Inferior parietal cortex (tissue), 1 donor: ENCODE data around the gene TEPSIN.

Experiments used
- DNase-seq: peaks from one replicate; pipeline ENCODE4 v3.0.0-alpha.2; 2016; ENCODE audit errors: extremely low spot score

TEPSIN gene

GRCh38 chr17:81183807-81184206 is 55.0 kb downstream of the TEPSIN start:
- no peak for DNase-seq

- no peak for DNase-seq
Measured at GRCh38 chr17:81183316-81183715, 55.5 kb downstream of the TEPSIN start.

- no peak for DNase-seq
Measured at GRCh38 chr17:81182596-81182995, 56.3 kb downstream of the TEPSIN start.

- DNase-seq: no peak
Measured at GRCh38 chr17:81181811-81182185, 57.1 kb downstream of the TEPSIN start.

- DNase-seq: no peak
Measured at GRCh38 chr17:81180836-81181810, 57.7 kb downstream of the TEPSIN start.

- no peak for DNase-seq
Measured at GRCh38 chr17:81179861-81180260, 59.0 kb downstream of the TEPSIN start.

GRCh38 chr17:81179220-81179619 is 59.6 kb downstream of the TEPSIN start:
- no peak for DNase-seq
